ENCODE results near the gene XDH.

The XDH gene

GRCh38 chr2:31287654-31288053 lies 126.9 kb downstream of the XDH start:
- no peak overlapping the region for H3K4me3 ChIP-seq (replicated peaks in 1 of 2; ENCODE audit: low read depth in 2 of 2, low read length in 2 of 2)
- TF ChIP-seq CTCF (IDR thresholded peaks at IDR 0.05; ENCODE audit: low read depth, low read length): no peak
- peak in 1 of 2 donors; percentile 66 for DNase-seq (ENCODE audit: low read depth in 2 of 2)

- no peak for TF ChIP-seq CTCF (IDR thresholded peaks at IDR 0.05; ENCODE audit: low read depth, low read length)
- peak in 1 of 2 donors; percentile 44 for DNase-seq (ENCODE audit: low read depth in 2 of 2)
- no peak overlapping the region for H3K4me3 ChIP-seq (replicated peaks in 1 of 2; ENCODE audit: low read depth in 2 of 2, low read length in 2 of 2)
Observed at GRCh38 chr2:31286961-31287550, 127.5 kb downstream of the XDH start.

DNA sequence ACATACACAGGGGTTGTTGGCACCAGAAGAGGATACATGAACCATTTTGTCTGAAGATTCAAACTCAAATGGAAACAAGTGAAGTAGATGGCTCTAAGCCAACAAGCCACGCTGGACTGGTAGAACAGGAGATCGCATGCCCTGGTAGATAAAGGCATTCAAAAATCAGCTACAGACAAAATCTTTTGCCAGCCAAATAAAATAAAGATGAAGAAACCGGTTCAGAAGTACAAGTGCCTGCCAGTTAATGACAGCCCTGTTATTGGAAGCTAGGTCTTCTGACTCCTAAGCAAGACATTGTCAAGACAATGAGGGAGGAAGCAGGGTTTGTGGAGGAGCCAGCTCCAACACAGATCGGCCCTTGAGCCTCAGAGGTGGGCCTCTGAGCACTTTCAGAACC lies 128.3 kb downstream of the XDH start:
- no peak overlapping the region for H3K4me3 ChIP-seq (replicated peaks in 1 of 2; ENCODE audit: low read depth in 2 of 2, low read length in 2 of 2)
- DNase-seq (ENCODE audit: low read depth in 2 of 2): peak in 1 of 2 donors; percentile 50
- no peak for TF ChIP-seq CTCF (IDR thresholded peaks at IDR 0.05; ENCODE audit: low read depth, low read length)
